GM12872 (cell line): Measurements from ENCODE around the gene WDR33.

ENCODE experiments used
- CTCF ChIP-seq: IDR thresholded peaks from 3 replicates; pipeline ENCODE4 v1.5.1; 2011; ENCODE audit warnings: low read depth, mild to moderate bottlenecking, low read length, moderate library complexity; ENCODE audit not compliant: insufficient read depth

Gene WDR33

GRCh38 chr2:127654084-127654837, 156.7 kb downstream of the WDR33 start:
- TF ChIP-seq CTCF, result no peak

- TF ChIP-seq CTCF, result no peak
These were observed 157.4 kb downstream of the WDR33 start for GRCh38 chr2:127653421-127654083.

- no peak for TF ChIP-seq CTCF
These were observed 158.1 kb downstream of the WDR33 start for GRCh38 chr2:127652786-127653357.

- no peak for TF ChIP-seq CTCF
These were observed 158.9 kb downstream of the WDR33 start for GRCh38 chr2:127651971-127652550.

- no peak for TF ChIP-seq CTCF
These were observed 159.6 kb downstream of the WDR33 start for GRCh38 chr2:127651381-127651809.
